Activated CD4-positive, CD25-positive, alpha-beta regulatory T cell treated with anti-CD3 and anti-CD28 coated beads, Interleukin-2, amount 50 U/mL, for 72 hours (primary cell): ENCODE results near the gene SCGB1C2.

Source experiments
- DNase-seq: peaks from one replicate; pipeline ENCODE4 v3.0.0; 2021

The SCGB1C2 gene

GRCh38 chr17:173166-173911 lies 36.0 kb downstream of the SCGB1C2 start:
- DNase-seq = no peak

GRCh38 chr17:177155-177554 lies 39.8 kb downstream of the SCGB1C2 start:
- no peak for DNase-seq

- no peak for DNase-seq
These were observed 40.4 kb downstream of the SCGB1C2 start for GRCh38 chr17:177762-178161.

GRCh38 chr17:178292-179065 lies 41.1 kb downstream of the SCGB1C2 start:
- DNase-seq = no peak

GRCh38 chr17:179066-179432 lies 41.7 kb downstream of the SCGB1C2 start:
- DNase-seq = no peak

GRCh38 chr17:179781-180380 lies 42.5 kb downstream of the SCGB1C2 start:
- no peak for DNase-seq

GRCh38 chr17:180381-181244 lies 43.2 kb downstream of the SCGB1C2 start:
- no peak for DNase-seq

- no peak for DNase-seq
These were observed 44.1 kb downstream of the SCGB1C2 start, which contains the start of gene DOC2B for GRCh38 chr17:181245-182049. Gene DOC2B, minus strand, starts transcription at chr17:181650. Its CDS starts 171 bp downstream, at chr17:181479.

GRCh38 chr17:182050-182751 lies 44.8 kb downstream of the SCGB1C2 start:
- no peak for DNase-seq

- DNase-seq = no peak
These were observed 45.7 kb downstream of the SCGB1C2 start for GRCh38 chr17:183021-183420.

GRCh38 chr17:185445-186138 lies 48.2 kb downstream of the SCGB1C2 start:
- DNase-seq = no peak

GRCh38 chr17:187130-187529 lies 49.8 kb downstream of the SCGB1C2 start:
- no peak for DNase-seq
